Body of pancreas (tissue), 4 donors: ENCODE measurements around the gene DOK4. TPM values are rescaled to one million over a fixed set of nuclear protein-coding genes. Genes with fewer than 3 reads are reported as not detected.
A peak's percentile ranks its signal among the peaks of the same experiment; 100 is the strongest.
"Not testable (repeated sequence)": the region's sequence is repeated elsewhere in the genome, so short reads cannot be mapped to it uniquely, and the experiment has no call there.

ENCODE experiments used
- ATAC-seq: fragments of 150-250 bp; one replicate; pipeline ENCODE4 v1.9.1; 2016
- DNase-seq, 4 donors: peaks; one replicate each; pipeline ENCODE4 v3.0.0-alpha.2; 2019
- H3K27ac ChIP-seq, 4 donors: fragments of 200-600 bp; sonication (generic); 1 replicate in 3 of 4; 2 replicates in 1 of 4; pipeline versions ENCODE4 v1.5.1 to v1.6.1; 2016 to 2019; ENCODE audit warnings: mild to moderate bottlenecking in 1 of 4, mixed read lengths in 1 of 4, moderate library complexity in 1 of 4
- H3K27me3 ChIP-seq, 2 donors: fragments of 200-600 bp; sonication (generic); one replicate each; pipeline ENCODE4 v1.6.0; 2016; ENCODE audit warnings: mild to moderate bottlenecking in 1 of 2
- H3K36me3 ChIP-seq, 2 donors: fragments of 200-600 bp; sonication (generic); replicated peaks in 1 of 2; 2 replicates each; pipeline ENCODE4 v1.5.1; 2016; ENCODE audit warnings: low read depth in 2 of 2; ENCODE audit not compliant: insufficient read depth in 1 of 2
- H3K4me1 ChIP-seq: fragments of 200-600 bp; sonication (generic); one replicate; pipeline ENCODE4 v1.6.0; 2016
- H3K4me3 ChIP-seq, 2 donors: fragments of 200-600 bp; sonication (generic); 1 replicate in 1 of 2; 2 replicates in 1 of 2; pipeline ENCODE4 v1.5.1; 2016 to 2019
- H3K9me3 ChIP-seq, 3 donors: fragments of 200-600 bp; sonication (generic); 1 replicate in 2 of 3; 2 replicates in 1 of 3; pipeline ENCODE4 v1.5.1; 2016
- POLR2A ChIP-seq, 3 donors: fragments of 450-650 bp; IDR thresholded peaks; one replicate each; pipeline ENCODE4 v1.6.1; 2016; ENCODE audit warnings: antibody characterized with exemption in 3 of 3, mild to moderate bottlenecking in 2 of 3
- WGBS, 2 donors: methylation state at CpG; one replicate each; pipeline ENCODE4 v1.1.5; 2017; 5-methylcytosine and 5-hydroxymethylcytosine counted together
- intact Hi-C: fragments of 100-400 bp; cut with DNase I; formaldehyde crosslinking; loops from one replicate; pipeline ENCODE4 v1.15.1; 2023
- total RNA-seq, 2 donors: library from RNA; depleted of rRNA; stranded (reverse); fragments of >200 nt; gene quantifications; one replicate each; pipeline ENCODE4 v1.1.0, GENCODE V29; 2016
- TF ChIP-seq, protein P1 (sequence below), 7 experiments: fragments of 450-650 bp in 4 of 7; fragments of 200-600 bp in 3 of 7; sonication (generic) in 3 of 7; IDR thresholded peaks; one replicate each; pipeline ENCODE4 v1.5.1; 2016 to 2019; ENCODE audit warnings: antibody characterized with exemption in 7 of 7

Gene DOK4
- total RNA-seq, 2 donors from 2014 or later: 33.0 to 36.1 TPM

DNA sequence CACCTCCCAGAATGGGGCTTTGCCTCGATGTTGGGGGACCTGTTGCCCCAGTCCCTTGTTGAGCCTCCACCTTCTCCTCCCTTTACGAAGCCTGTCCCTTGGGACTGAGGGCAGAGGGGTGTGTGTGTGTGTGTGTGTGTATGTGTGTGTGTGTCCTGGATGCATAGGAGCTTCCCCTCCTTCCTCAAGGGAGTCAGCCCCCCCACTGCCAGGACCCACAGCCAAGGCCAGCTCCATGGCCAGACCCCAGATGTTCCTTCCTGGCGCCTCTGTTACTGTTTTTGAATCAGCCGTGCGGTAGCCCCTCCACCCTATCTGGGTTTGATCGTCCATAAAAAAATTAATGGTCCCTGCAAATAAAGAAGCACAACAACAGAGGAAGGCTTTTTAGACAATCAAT, 17.7 kb upstream of the DOK4 start:
- no peak overlapping the region for H3K4me3 ChIP-seq
- TF ChIP-seq POLR2A (IDR thresholded peaks at IDR 0.05): no peak
- TF ChIP-seq, protein P1, sequence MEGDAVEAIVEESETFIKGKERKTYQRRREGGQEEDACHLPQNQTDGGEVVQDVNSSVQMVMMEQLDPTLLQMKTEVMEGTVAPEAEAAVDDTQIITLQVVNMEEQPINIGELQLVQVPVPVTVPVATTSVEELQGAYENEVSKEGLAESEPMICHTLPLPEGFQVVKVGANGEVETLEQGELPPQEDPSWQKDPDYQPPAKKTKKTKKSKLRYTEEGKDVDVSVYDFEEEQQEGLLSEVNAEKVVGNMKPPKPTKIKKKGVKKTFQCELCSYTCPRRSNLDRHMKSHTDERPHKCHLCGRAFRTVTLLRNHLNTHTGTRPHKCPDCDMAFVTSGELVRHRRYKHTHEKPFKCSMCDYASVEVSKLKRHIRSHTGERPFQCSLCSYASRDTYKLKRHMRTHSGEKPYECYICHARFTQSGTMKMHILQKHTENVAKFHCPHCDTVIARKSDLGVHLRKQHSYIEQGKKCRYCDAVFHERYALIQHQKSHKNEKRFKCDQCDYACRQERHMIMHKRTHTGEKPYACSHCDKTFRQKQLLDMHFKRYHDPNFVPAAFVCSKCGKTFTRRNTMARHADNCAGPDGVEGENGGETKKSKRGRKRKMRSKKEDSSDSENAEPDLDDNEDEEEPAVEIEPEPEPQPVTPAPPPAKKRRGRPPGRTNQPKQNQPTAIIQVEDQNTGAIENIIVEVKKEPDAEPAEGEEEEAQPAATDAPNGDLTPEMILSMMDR (IDR thresholded peaks at IDR 0.05): no peak
- H3K9me3 ChIP-seq: no peaks in the 10 kb centered on the region
- peaks cover 11% of the 10 kb centered on the region for H3K4me1 ChIP-seq
- no peak overlapping the region for H3K27ac ChIP-seq
- no peaks in the 10 kb centered on the region for H3K27me3 ChIP-seq
- ATAC-seq (no peak), DNase-seq (no peak)
- intact Hi-C loops: no loop called here
- 70 to 78% methylated on average over 6 of the region's 6 CpGs for WGBS, 2 donors
- no peaks in the 10 kb centered on the region for H3K36me3 ChIP-seq

DNA sequence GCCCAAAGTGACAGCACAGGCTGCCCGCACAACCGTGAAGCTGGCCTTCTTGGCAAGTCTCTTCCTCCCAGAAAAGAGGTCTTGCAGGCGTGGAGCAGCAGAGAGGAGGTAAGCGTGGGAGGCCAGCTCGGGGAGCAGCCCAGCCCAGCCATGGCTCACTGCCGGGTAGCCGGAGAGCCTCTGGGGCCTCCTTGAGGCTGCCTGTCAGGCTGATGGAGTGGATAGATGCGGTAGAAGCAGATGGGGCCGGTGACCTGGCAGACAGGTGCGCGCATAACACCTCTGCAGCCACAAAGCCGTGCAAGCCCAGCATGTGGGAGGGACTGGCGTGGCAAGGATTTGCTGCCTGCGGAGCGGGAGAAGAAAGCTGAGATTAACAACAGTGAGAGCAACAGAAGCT, 17.1 kb upstream of the DOK4 start:
- no peak for ATAC-seq
- intact Hi-C loops: no loop called here
- TF ChIP-seq, protein P1 (IDR thresholded peaks at IDR 0.05): no peak
- TF ChIP-seq POLR2A (IDR thresholded peaks at IDR 0.05): no peak
- DNase-seq: peak in 1 of 4 donors; percentile 23
- no peak overlapping the region for H3K27ac ChIP-seq
- no peak overlapping the region for H3K4me3 ChIP-seq
- 80 to 86% methylated on average over 12 to 15 of the region's 15 CpGs for WGBS, 2 donors
- no peaks in the 10 kb centered on the region for H3K9me3 ChIP-seq
- H3K36me3 ChIP-seq: no peaks in the 10 kb centered on the region
- H3K4me1 ChIP-seq: peaks cover 11% of the 10 kb centered on the region
- no peaks in the 10 kb centered on the region for H3K27me3 ChIP-seq

DNA sequence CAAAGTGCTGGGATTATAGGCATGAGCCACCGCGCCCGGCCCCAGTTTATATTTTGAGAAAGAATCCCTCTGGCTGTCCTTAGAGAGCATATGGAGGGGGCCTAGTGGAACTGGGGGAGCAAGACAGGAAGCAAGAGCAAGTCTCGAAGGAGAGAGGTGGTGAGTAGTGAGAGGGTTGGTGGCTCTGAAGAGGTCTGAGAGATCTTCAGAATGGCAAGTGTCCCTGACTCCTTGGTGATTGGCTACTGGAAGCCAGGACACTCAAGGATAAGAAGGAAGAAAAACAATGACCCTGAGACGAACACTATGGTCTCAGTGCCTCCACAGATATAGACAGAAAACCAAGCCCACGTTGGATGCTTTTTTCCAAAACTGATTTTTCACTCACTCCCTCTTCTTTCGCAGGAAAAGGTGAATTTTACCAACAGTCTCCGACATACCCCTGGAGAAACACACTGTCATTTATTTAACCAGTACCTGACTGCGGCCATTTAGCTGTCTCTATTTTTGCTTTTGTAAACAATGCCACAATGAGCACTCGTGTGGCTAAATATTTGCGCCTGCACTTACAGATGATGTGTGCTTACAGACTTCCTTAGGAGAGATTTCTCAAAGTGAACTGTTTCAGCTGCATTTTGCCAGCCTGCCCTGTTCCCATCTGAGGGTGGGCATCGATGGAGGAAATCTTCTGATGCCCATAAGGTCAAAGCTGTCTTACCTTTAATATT, 15.9 kb upstream of the DOK4 start:
- DNase-seq: no peak

DNA sequence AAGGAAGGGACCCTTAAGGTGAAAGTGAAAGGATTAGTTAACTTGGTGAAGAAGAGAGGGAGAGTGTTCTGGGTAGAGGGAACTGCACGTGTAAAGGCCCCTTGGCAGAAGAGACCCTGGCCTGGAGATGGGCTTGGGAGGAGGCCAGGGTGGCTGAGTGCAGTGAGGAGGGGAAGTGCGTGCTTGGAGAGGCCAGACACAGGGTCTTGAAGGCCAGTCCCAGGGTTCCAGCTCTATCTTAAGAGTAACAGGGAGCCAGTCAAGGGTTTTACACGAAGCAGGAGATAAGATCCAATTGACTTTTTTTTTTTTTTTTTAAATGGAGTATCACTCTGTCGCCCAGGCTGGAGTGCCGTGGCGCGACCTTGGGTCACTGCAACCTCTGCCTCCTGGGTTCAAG, 15.2 kb upstream of the DOK4 start:
- no peaks in the 10 kb centered on the region for H3K27me3 ChIP-seq
- TF ChIP-seq POLR2A (IDR thresholded peaks at IDR 0.05): no peak
- TF ChIP-seq, protein P1 (IDR thresholded peaks at IDR 0.05): no peak
- ATAC-seq (no peak), DNase-seq (no peak)
- no peak overlapping the region for H3K27ac ChIP-seq
- no peaks in the 10 kb centered on the region for H3K36me3 ChIP-seq
- intact Hi-C loops: no loop called here
- WGBS, 2 donors: 77 to 81% methylated on average over 7 of the region's 7 CpGs
- H3K9me3 ChIP-seq: no peaks in the 10 kb centered on the region
- H3K4me1 ChIP-seq: peaks cover 11% of the 10 kb centered on the region
- no peak overlapping the region for H3K4me3 ChIP-seq

More for the DNA sequence above, 15.9 kb upstream of the DOK4 start:
- H3K4me1 ChIP-seq: peaks cover 11% of the 10 kb centered on the region
- no peaks in the 10 kb centered on the region for H3K9me3 ChIP-seq
- no peak overlapping the region for H3K27ac ChIP-seq
- no peaks in the 10 kb centered on the region for H3K27me3 ChIP-seq
- 73 to 76% methylated on average over 12 of the region's 12 CpGs for whole genome bisulfite sequencing, 2 donors
- intact Hi-C loops: no loop called here
- no peak overlapping the region for H3K4me3 ChIP-seq
- no peak for ATAC-seq
- no peaks in the 10 kb centered on the region for H3K36me3 ChIP-seq
- TF ChIP-seq, protein P1 (IDR thresholded peaks at IDR 0.05): no peak
- TF ChIP-seq POLR2A (IDR thresholded peaks at IDR 0.05): no peak

DNA sequence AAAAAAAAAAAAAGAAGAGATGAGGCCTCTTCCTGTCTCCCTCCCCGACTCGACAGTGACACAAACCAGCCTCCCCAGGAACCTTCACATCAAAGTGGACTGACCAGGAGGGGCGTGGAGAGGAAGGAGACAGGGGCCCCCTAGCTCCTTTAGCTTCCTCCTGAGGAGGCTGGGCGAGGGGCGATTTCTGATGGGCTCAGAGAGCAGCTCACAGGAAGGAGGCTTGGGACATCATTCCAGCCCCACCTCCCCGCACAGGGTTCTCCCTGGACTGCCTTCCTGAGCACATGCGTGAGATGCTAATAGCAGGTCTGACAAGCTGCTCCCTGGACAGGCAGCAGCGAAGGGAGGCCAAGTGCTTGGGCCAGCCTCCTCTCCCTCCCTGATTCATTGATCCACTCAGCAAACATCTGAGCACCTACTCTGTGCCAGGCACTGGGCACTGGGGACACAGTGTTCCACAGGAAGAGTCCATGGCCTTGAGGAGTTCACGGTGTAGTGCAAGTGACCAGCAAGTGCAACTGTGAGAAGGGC, 14.4 kb upstream of the DOK4 start:
- WGBS, 2 donors: 45 to 50% methylated on average over 7 to 9 of the region's 9 CpGs
- TF ChIP-seq, protein P1 (IDR thresholded peaks at IDR 0.05): no peak
- no peak for TF ChIP-seq POLR2A (IDR thresholded peaks at IDR 0.05)
- peak; percentile 85 for ATAC-seq

DNA sequence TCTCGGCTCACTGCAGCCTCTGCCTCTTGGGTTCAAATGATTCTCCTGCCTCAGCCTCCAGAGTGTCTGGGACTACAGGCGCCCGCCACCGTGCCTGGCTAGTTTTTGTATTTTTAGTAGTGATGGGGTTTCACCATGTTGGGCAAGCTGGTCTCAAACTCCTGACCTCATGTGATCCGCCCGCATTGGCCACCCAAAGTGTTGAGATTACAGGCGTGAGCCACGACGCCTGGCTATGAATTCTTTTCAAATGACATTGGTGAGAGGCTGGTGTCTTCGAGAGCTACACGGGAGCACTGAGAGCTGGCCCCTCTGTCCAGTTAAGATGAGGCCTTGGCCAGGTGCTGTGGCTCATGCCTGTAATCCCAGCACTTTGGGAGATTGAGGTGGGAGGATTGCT, 13.6 kb upstream of the DOK4 start:
- H3K4me3 ChIP-seq, intact Hi-C loops, H3K27ac ChIP-seq, H3K36me3 ChIP-seq, ATAC-seq, H3K9me3 ChIP-seq, DNase-seq, H3K27me3 ChIP-seq: not testable (repeated sequence)
- H3K4me1 ChIP-seq: peaks cover 11% of the 10 kb centered on the region
- 86 to 95% methylated on average over 11 of the region's 11 CpGs for WGBS, 2 donors

More for the DNA sequence above, 14.4 kb upstream of the DOK4 start:
- no peaks in the 10 kb centered on the region for H3K27me3 ChIP-seq
- intact Hi-C loops: no loop called here
- H3K4me3 ChIP-seq: no peak overlapping the region
- H3K4me1 ChIP-seq: peaks cover 11% of the 10 kb centered on the region
- H3K36me3 ChIP-seq: no peaks in the 10 kb centered on the region
- peak; percentile 61 to 67 (median 65) for DNase-seq
- H3K9me3 ChIP-seq: no peaks in the 10 kb centered on the region
- no peak overlapping the region for H3K27ac ChIP-seq
